K562 (cell line): ENCODE measurements around the gene IL12B. TPM values are rescaled to one million over a fixed set of nuclear protein-coding genes. Genes with fewer than 3 reads are reported as not detected.

Experiments used
- E2F8 ChIP-seq: fragments of 450-650 bp; IDR thresholded peaks from 2 replicates; pipeline ENCODE4 v1.7.1; 2018; ENCODE audit warnings: mild to moderate bottlenecking, low read depth; ENCODE audit not compliant: partially characterized antibody
- ETV1 ChIP-seq: fragments of 450-650 bp; conservative IDR thresholded peaks from 2 replicates; pipeline ENCODE4 v1.6.1; 2016; ENCODE audit warnings: missing genetic modification characterization, control low read depth, low read depth, missing compliant biosample characterization
- KLF1 ChIP-seq: fragments of 450-650 bp; IDR thresholded peaks from 2 replicates; pipeline ENCODE4 v1.6.1; 2016; ENCODE audit warnings: missing genetic modification characterization, missing compliant biosample characterization
- LCOR ChIP-seq: sonication (generic); formaldehyde crosslinking; IDR thresholded peaks from 2 replicates; pipeline ENCODE4 v1.8.0; 2022; ENCODE audit warnings: mild to moderate bottlenecking, missing genetic modification reagents
- POLR2AphosphoS5 ChIP-seq: IDR thresholded peaks from 2 replicates; pipeline ENCODE4 v1.6.1; 2011; ENCODE audit warnings: mild to moderate bottlenecking, low read depth, low read length, moderate library complexity; ENCODE audit not compliant: control insufficient read depth, insufficient read depth
- RBM25 ChIP-seq: fragments of 200-400 bp; formaldehyde crosslinking; IDR thresholded peaks from 2 replicates; pipeline ENCODE4 v1.6.1; 2018; ENCODE audit warnings: low read length, low read depth, moderate library complexity; ENCODE audit not compliant: severe bottlenecking
- SETDB1 ChIP-seq: IDR thresholded peaks from one replicate; pipeline ENCODE4 v1.6.1; 2012; ENCODE audit warnings: low read length, control low read depth, inconsistent platforms
- SREBF2 ChIP-seq: sonication (generic); formaldehyde crosslinking; IDR thresholded peaks from 2 replicates; pipeline ENCODE4 v1.4.0; 2020; ENCODE audit warnings: mild to moderate bottlenecking, missing genetic modification reagents
- STAT5A ChIP-seq: IDR thresholded peaks from 2 replicates; pipeline ENCODE4 v1.6.1; 2012; ENCODE audit warnings: low read length, inconsistent platforms, borderline replicate concordance
- TRIM25 ChIP-seq: fragments of 450-650 bp; IDR thresholded peaks from 2 replicates; pipeline ENCODE4 v1.7.0; 2016; ENCODE audit warnings: borderline replicate concordance
- ZNF274 ChIP-seq: IDR thresholded peaks from 2 replicates; pipeline ENCODE4 v1.6.1; 2011; ENCODE audit warnings: low read depth, mild to moderate bottlenecking, low read length, moderate library complexity, borderline replicate concordance
- ZNF764 ChIP-seq: fragments of 250-450 bp; sonication (Bioruptor Pico); IDR thresholded peaks from 2 replicates; pipeline ENCODE4 v1.4.0; 2020; ENCODE audit warnings: low read depth, mild to moderate bottlenecking, moderate library complexity
- ZNF778 ChIP-seq: fragments of 450-650 bp; formaldehyde crosslinking; IDR thresholded peaks from 2 replicates; pipeline ENCODE4 v1.4.0; 2020; ENCODE audit warnings: mild to moderate bottlenecking, moderate library complexity
- polyA plus RNA-seq, 8 experiments: library from polyadenylated mRNA; depleted of rRNA in 4 of 8; stranded (reverse) in 5 of 8; unstranded in 3 of 8; fragments of >200 nt; fragmentation: Nextera tagmentation in 2 of 8; fragmentation: Illumina TruSeq in 1 of 8; extraction: Ambion mirVana in 2 of 8; extraction: Trizol in 1 of 8; gene quantifications; 2 replicates each; pipeline versions ENCODE4 v1.2.1 to v1.2.3, GENCODE V29; 2011 to 2014; ENCODE audit warnings: inconsistent platforms in 1 of 8, missing spikeins in 1 of 8
- total RNA-seq, 7 experiments: library from RNA; depleted of rRNA in 6 of 7; stranded (reverse); fragments of >200 nt in 6 of 7; fragmentation: Illumina TruSeq in 2 of 7; extraction: Trizol in 2 of 7; gene quantifications; 2 replicates each; pipeline versions ENCODE4 v1.2.1 to v1.2.3, GENCODE V29; 2011 to 2021; ENCODE audit warnings: low replicate concordance in 1 of 7
- TF ChIP-seq, protein P1 (sequence below), 2 experiments: fragments of 450-650 bp in 1 of 2; IDR thresholded peaks; 2 replicates each; pipeline ENCODE4 v1.6.1; 2011 to 2017; ENCODE audit warnings: low read depth in 2 of 2, antibody characterized with exemption in 1 of 2, borderline replicate concordance in 1 of 2, low read length in 1 of 2, mild to moderate bottlenecking in 1 of 2, mixed read lengths in 1 of 2; ENCODE audit not compliant: control insufficient read depth in 1 of 2
- TF ChIP-seq, protein P2 (sequence below): fragments of 450-650 bp; IDR thresholded peaks from 2 replicates; pipeline ENCODE4 v1.6.1; 2016; ENCODE audit warnings: missing biosample characterization, missing genetic modification characterization

IL12B gene
- total and polyA plus RNA-seq, 9 of the 15 experiments (the other 6 are each of a cell fraction or from before 2014, with no cell fraction given), result not detected

GRCh38 chr5:159337016-159337955, 7.0 kb upstream of the IL12B start (continued):
- no peak for TF ChIP-seq ZNF764
- TF ChIP-seq ETV1, result peak; percentile 70
- TF ChIP-seq SREBF2 (CRISPR knock-in tag), result no peak
- TF ChIP-seq, protein P1, sequence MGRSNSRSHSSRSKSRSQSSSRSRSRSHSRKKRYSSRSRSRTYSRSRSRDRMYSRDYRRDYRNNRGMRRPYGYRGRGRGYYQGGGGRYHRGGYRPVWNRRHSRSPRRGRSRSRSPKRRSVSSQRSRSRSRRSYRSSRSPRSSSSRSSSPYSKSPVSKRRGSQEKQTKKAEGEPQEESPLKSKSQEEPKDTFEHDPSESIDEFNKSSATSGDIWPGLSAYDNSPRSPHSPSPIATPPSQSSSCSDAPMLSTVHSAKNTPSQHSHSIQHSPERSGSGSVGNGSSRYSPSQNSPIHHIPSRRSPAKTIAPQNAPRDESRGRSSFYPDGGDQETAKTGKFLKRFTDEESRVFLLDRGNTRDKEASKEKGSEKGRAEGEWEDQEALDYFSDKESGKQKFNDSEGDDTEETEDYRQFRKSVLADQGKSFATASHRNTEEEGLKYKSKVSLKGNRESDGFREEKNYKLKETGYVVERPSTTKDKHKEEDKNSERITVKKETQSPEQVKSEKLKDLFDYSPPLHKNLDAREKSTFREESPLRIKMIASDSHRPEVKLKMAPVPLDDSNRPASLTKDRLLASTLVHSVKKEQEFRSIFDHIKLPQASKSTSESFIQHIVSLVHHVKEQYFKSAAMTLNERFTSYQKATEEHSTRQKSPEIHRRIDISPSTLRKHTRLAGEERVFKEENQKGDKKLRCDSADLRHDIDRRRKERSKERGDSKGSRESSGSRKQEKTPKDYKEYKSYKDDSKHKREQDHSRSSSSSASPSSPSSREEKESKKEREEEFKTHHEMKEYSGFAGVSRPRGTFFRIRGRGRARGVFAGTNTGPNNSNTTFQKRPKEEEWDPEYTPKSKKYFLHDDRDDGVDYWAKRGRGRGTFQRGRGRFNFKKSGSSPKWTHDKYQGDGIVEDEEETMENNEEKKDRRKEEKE (IDR thresholded peaks at IDR 0.05; ENCODE audit: borderline replicate concordance in 1 of 2, control insufficient read depth in 1 of 2, low read depth in 2 of 2, low read length in 1 of 2), result no peak
- no peak for TF ChIP-seq ZNF778
- no peak for TF ChIP-seq POLR2AphosphoS5
- TF ChIP-seq, protein P2, sequence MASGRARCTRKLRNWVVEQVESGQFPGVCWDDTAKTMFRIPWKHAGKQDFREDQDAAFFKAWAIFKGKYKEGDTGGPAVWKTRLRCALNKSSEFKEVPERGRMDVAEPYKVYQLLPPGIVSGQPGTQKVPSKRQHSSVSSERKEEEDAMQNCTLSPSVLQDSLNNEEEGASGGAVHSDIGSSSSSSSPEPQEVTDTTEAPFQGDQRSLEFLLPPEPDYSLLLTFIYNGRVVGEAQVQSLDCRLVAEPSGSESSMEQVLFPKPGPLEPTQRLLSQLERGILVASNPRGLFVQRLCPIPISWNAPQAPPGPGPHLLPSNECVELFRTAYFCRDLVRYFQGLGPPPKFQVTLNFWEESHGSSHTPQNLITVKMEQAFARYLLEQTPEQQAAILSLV (tag), result no peak
- no peak for TF ChIP-seq ZNF274
- TF ChIP-seq LCOR (CRISPR knock-in tag), result no peak
- no peak for TF ChIP-seq SETDB1
- no peak for TF ChIP-seq STAT5A
- no peak for TF ChIP-seq TRIM25
- TF ChIP-seq KLF1, result peak; percentile 86
- TF ChIP-seq E2F8, result no peak
- no peak for TF ChIP-seq RBM25
